ENCODE data around the gene ZCCHC14. TPM values are rescaled to one million over a fixed set of nuclear protein-coding genes. Genes with fewer than 3 reads are reported as not detected.

The ZCCHC14 gene
- total and polyA plus RNA-seq, 2 of the 13 experiments (the other 11 are each of a cell fraction or from before 2014, with no cell fraction given) = 12.4 to 12.5 TPM

- TF ChIP-seq GATAD1 (CRISPR knock-in tag; IDR thresholded peaks at IDR 0.05) (peak; percentile 67), ARNT (IDR thresholded peaks at IDR 0.05) (no peak), ZIK1 (CRISPR knock-in tag; IDR thresholded peaks at IDR 0.05; ENCODE audit: borderline replicate concordance, low read depth) (no peak), ZNF367 (CRISPR knock-in tag; IDR thresholded peaks at IDR 0.05; ENCODE audit: borderline replicate concordance) (no peak; the same call in none of the 2 replicates), HINFP (CRISPR knock-in tag; IDR thresholded peaks at IDR 0.05; ENCODE audit: low read depth) (no peak; the same call in 1 of the 2 replicates), KLF12 (CRISPR knock-in tag; IDR thresholded peaks at IDR 0.05; ENCODE audit: borderline replicate concordance) (peak; percentile 65; the same call in 1 of the 2 replicates), ZNF414 (CRISPR knock-in tag; IDR thresholded peaks at IDR 0.05) (peak; percentile 98), ZNF432 (CRISPR knock-in tag; IDR thresholded peaks at IDR 0.05; ENCODE audit: borderline replicate concordance) (no peak), ZNF891 (CRISPR knock-in tag; IDR thresholded peaks at IDR 0.05) (no peak), CREM (IDR thresholded peaks at IDR 0.05) (peak; percentile 61), CREM (CRISPR knock-in tag; IDR thresholded peaks at IDR 0.05) (peak; percentile 24; the same call in 1 of the 2 replicates), EED (CRISPR knock-in tag; IDR thresholded peaks at IDR 0.05) (no peak)
Measured at GRCh38 chr16:87383505-87384161, 109.2 kb downstream of the ZCCHC14 start, which contains the start of gene FBXO31 (continued).

Data from HepG2 (cell line).